ENCODE data around the gene ST6GAL2. TPM values are rescaled to one million over a fixed set of nuclear protein-coding genes. Genes with fewer than 3 reads are reported as not detected.

The ST6GAL2 gene
- total RNA-seq, 1 experiment from 2014 or later, result not detected

GRCh38 chr2:106863387-106863786 is 22.6 kb downstream of the ST6GAL2 start:
- no peak for DNase-seq
- Histone ChIP-seq H3K9me3 (ENCODE audit: insufficient read depth, low read depth) (no peaks in the 10 kb centered on the region), H3K4me3 (no peak overlapping the region), H3K4me2 (no peak overlapping the region), H3K36me3 (ENCODE audit: low read depth) (no peaks in the 10 kb centered on the region), H3F3A (ENCODE audit: insufficient read depth, low read depth) (no peaks in the 10 kb centered on the region), H2AFZ (no peak overlapping the region), H3K27me3 (ENCODE audit: insufficient read depth, low read depth) (peaks cover 25% of the 10 kb centered on the region; the same call in 1 of the 2 replicates), H3K79me2 (ENCODE audit: low read depth) (no peaks in the 10 kb centered on the region), H3K4me1 (replicated peaks; ENCODE audit: insufficient read depth) (no peaks in the 10 kb centered on the region), H3K27ac (no peak overlapping the region), H3K9me2 (ENCODE audit: insufficient read depth) (no peaks in the 10 kb centered on the region), H4K20me1 (ENCODE audit: insufficient read depth) (no peaks in the 10 kb centered on the region)
- ChIA-PET POLR2A (ENCODE audit: unreplicated experiment) (no interaction called here), CTCF (interaction anchor here (0.6 kb wide), 1 partner anchor 327 kb away, joined by 3 read pairs; no protein-coding TSS in a partner anchor)
- no TSS peak for BruUV-seq (replicated peaks)
- TF ChIP-seq CTCF (conservative IDR thresholded peaks at IDR 0.05), result no peak
- no peak for TF ChIP-seq EZH2 (IDR thresholded peaks at IDR 0.05; ENCODE audit: low read depth)
- intact Hi-C loops (cut with micrococcal nuclease; ENCODE audit: unreplicated experiment), result no loop called here

GRCh38 chr2:106859498-106859897 is 26.5 kb downstream of the ST6GAL2 start:
- Histone ChIP-seq H3K79me2 (ENCODE audit: low read depth) (no peaks in the 10 kb centered on the region), H3K27ac (no peak overlapping the region), H4K20me1 (ENCODE audit: insufficient read depth) (no peaks in the 10 kb centered on the region), H3K4me2 (no peak overlapping the region), H3K4me1 (replicated peaks; ENCODE audit: insufficient read depth) (no peaks in the 10 kb centered on the region), H3K27me3 (ENCODE audit: insufficient read depth, low read depth) (peaks cover 22% of the 10 kb centered on the region; the same call in 1 of the 2 replicates), H3K36me3 (ENCODE audit: low read depth) (no peaks in the 10 kb centered on the region), H3K9me3 (ENCODE audit: insufficient read depth, low read depth) (no peaks in the 10 kb centered on the region), H3F3A (ENCODE audit: insufficient read depth, low read depth) (no peaks in the 10 kb centered on the region), H2AFZ (no peak overlapping the region), H3K4me3 (no peak overlapping the region), H3K9me2 (ENCODE audit: insufficient read depth) (no peaks in the 10 kb centered on the region)
- CTCF ChIA-PET, result no interaction called here
- no TSS peak for BruUV-seq (replicated peaks)
- TF ChIP-seq EZH2 (IDR thresholded peaks at IDR 0.05; ENCODE audit: low read depth) (no peak), CTCF (conservative IDR thresholded peaks at IDR 0.05) (no peak)
- DNase-seq, result no peak
- POLR2A ChIA-PET (ENCODE audit: unreplicated experiment), result no interaction called here
- intact Hi-C loops (cut with micrococcal nuclease; ENCODE audit: unreplicated experiment), result no loop called here

GRCh38 chr2:106858810-106859209 is 27.2 kb downstream of the ST6GAL2 start:
- no peak overlapping the region for H2AFZ ChIP-seq
- no TSS peak for BruUV-seq (replicated peaks)
- no peak for DNase-seq
- H3K9me3 ChIP-seq (ENCODE audit: insufficient read depth, low read depth), result no peaks in the 10 kb centered on the region
- no peaks in the 10 kb centered on the region for H4K20me1 ChIP-seq (ENCODE audit: insufficient read depth)
- no peaks in the 10 kb centered on the region for H3K79me2 ChIP-seq (ENCODE audit: low read depth)
- H3F3A ChIP-seq (ENCODE audit: insufficient read depth, low read depth), result no peaks in the 10 kb centered on the region
- TF ChIP-seq CTCF (conservative IDR thresholded peaks at IDR 0.05), result no peak
- no peak for TF ChIP-seq EZH2 (IDR thresholded peaks at IDR 0.05; ENCODE audit: low read depth)
- ChIA-PET CTCF (no interaction called here), POLR2A (ENCODE audit: unreplicated experiment) (no interaction called here)
- no peak overlapping the region for H3K4me2 ChIP-seq
- H3K4me3 ChIP-seq, result no peak overlapping the region
- no peak overlapping the region for H3K27ac ChIP-seq
- no peaks in the 10 kb centered on the region for H3K9me2 ChIP-seq (ENCODE audit: insufficient read depth)
- H3K4me1 ChIP-seq (replicated peaks; ENCODE audit: insufficient read depth), result no peaks in the 10 kb centered on the region
- peaks cover 22% of the 10 kb centered on the region; the same call in 1 of the 2 replicates for H3K27me3 ChIP-seq (ENCODE audit: insufficient read depth, low read depth)
- no peaks in the 10 kb centered on the region for H3K36me3 ChIP-seq (ENCODE audit: low read depth)
- intact Hi-C loops (cut with micrococcal nuclease; ENCODE audit: unreplicated experiment), result no loop called here
